ENCODE data around the gene TMEM60. TPM values are rescaled to one million over a fixed set of nuclear protein-coding genes. Genes with fewer than 3 reads are reported as not detected.

TMEM60 gene
- total and polyA plus RNA-seq, 12 donors = 4.7 to 15.6 (median 7.9) TPM

- intact Hi-C loops (cut with DNase I) = loop anchor here in 2 of 10 donors (10.0 kb wide), 2 partner anchors 105 to 135 kb away; no protein-coding TSS in a partner anchor
- WGBS, 2 donors = 1% methylated on average over 55 of the region's 55 CpGs
- peaks cover 7 to 71% (median 38%) of the 10 kb centered on the region in 9 donors for H3K4me1 ChIP-seq
- DNase-seq (peak; percentile 26 to 42), ATAC-seq (peak in 6 of 8 donors; percentile 0 to 36 (median 6))
- no peaks in the 10 kb centered on the region for H3K27me3 ChIP-seq
- peaks cover 0 to 17% (median 0%) of the 10 kb centered on the region in 9 donors for H3K36me3 ChIP-seq
- peak overlapping the region; percentile 75 to 92 (median 86) for H3K27ac ChIP-seq
- peak overlapping the region; percentile 81 to 97 (median 90) for H3K4me3 ChIP-seq
- H3K9me3 ChIP-seq = no peaks in the 10 kb centered on the region
- TF ChIP-seq CTCF (IDR thresholded peaks at IDR 0.05) = peak in 2 of 9 donors; percentile 6 to 8
Observed at GRCh38 chr7:77799078-77799964, 1.1 kb upstream of the TMEM60 start.

- no peaks in the 10 kb centered on the region for H3K9me3 ChIP-seq
- DNase-seq (no peak), ATAC-seq (peak; percentile 9 to 50 (median 24))
- intact Hi-C loops (cut with DNase I) = loop anchor here in 2 of 10 donors (10.0 kb wide), 2 partner anchors 107 to 137 kb away; no protein-coding TSS in a partner anchor
- peaks cover 0 to 29% (median 0%) of the 10 kb centered on the region in 9 donors for H3K36me3 ChIP-seq
- H3K27ac ChIP-seq = peak overlapping the region; percentile 55 to 92 (median 84)
- peaks cover 7 to 61% (median 33%) of the 10 kb centered on the region in 9 donors for H3K4me1 ChIP-seq
- no peaks in the 10 kb centered on the region for H3K27me3 ChIP-seq
- peak overlapping the region; percentile 72 to 95 (median 88) for H3K4me3 ChIP-seq
- TF ChIP-seq CTCF (IDR thresholded peaks at IDR 0.05) = no peak
- 0 to 1% methylated on average over 35 of the region's 35 CpGs for WGBS, 2 donors
Observed at GRCh38 chr7:77797734-77798393, 370 bp downstream of the TMEM60 start.

- 70 to 74% methylated on average over 5 of the region's 5 CpGs for WGBS, 2 donors
- intact Hi-C loops (cut with DNase I) = loop anchor here in 2 of 10 donors (10.0 kb wide), 2 partner anchors 108 to 138 kb away; no protein-coding TSS in a partner anchor
- TF ChIP-seq CTCF (IDR thresholded peaks at IDR 0.05) = no peak
- Histone ChIP-seq H3K27ac (peak overlapping the region in 1 of 10 donors; percentile 91), H3K4me1 (peaks cover 7 to 56% (median 24%) of the 10 kb centered on the region in 9 donors), H3K4me3 (peak overlapping the region in 8 of 10 donors; percentile 81 to 95 (median 90)), H3K27me3 (no peaks in the 10 kb centered on the region), H3K9me3 (no peaks in the 10 kb centered on the region), H3K36me3 (peaks cover 0 to 29% (median 0%) of the 10 kb centered on the region in 9 donors)
- no peak for ATAC-seq
- no peak for DNase-seq
Observed at GRCh38 chr7:77796960-77797359, 1.3 kb downstream of the TMEM60 start.

- DNase-seq (no peak), ATAC-seq (no peak)
- Histone ChIP-seq H3K4me3 (no peak overlapping the region), H3K9me3 (no peaks in the 10 kb centered on the region), H3K36me3 (peaks cover 0 to 29% (median 0%) of the 10 kb centered on the region in 9 donors), H3K4me1 (peaks cover 7 to 59% (median 24%) of the 10 kb centered on the region in 9 donors), H3K27ac (no peak overlapping the region), H3K27me3 (no peaks in the 10 kb centered on the region)
- WGBS, 2 donors = 85 to 96% methylated on average over 3 of the region's 3 CpGs
- intact Hi-C loops (cut with DNase I) = loop anchor here in 2 of 10 donors (10.0 kb wide), 2 partner anchors 109 to 139 kb away; no protein-coding TSS in a partner anchor
- TF ChIP-seq CTCF (IDR thresholded peaks at IDR 0.05) = no peak
Observed at GRCh38 chr7:77796109-77796508, 2.1 kb downstream of the TMEM60 start.

Measured in heart right ventricle (tissue), 16 donors.